Stimulated activated CD8-positive, alpha-beta memory T cell treated with anti-CD3 and anti-CD28 coated beads, Interleukin-2, amount 100 ng/mL, for 48 hours (primary cell): ENCODE results near the gene BPIFB6.

Source experiments
- DNase-seq, 2 donors: peaks; one replicate each; pipeline ENCODE4 v3.0.0-alpha.2; 2020; ENCODE audit warnings: low read depth in 2 of 2

BPIFB6 gene

DNA sequence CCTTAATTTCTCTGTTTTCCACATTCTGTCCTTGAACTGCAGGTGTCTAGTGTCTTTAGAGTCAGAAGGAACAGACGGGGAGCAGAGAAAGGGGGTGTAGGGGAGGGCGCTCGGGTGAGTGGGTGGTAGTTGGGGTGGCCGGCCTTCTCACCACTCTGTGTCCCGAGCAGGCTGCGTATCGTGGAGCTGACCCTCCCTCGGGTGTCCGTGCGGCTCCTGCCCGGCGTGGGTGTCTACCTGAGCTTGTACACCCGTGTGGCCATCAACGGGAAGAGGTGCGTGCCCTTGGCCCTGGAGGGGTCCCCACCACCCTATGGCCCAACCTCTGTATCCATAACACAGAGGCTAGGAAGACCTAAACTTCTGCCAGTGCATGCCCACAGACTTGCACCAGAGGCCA is 53.3 kb downstream of the BPIFB6 start:
- DNase-seq = no peak

DNA sequence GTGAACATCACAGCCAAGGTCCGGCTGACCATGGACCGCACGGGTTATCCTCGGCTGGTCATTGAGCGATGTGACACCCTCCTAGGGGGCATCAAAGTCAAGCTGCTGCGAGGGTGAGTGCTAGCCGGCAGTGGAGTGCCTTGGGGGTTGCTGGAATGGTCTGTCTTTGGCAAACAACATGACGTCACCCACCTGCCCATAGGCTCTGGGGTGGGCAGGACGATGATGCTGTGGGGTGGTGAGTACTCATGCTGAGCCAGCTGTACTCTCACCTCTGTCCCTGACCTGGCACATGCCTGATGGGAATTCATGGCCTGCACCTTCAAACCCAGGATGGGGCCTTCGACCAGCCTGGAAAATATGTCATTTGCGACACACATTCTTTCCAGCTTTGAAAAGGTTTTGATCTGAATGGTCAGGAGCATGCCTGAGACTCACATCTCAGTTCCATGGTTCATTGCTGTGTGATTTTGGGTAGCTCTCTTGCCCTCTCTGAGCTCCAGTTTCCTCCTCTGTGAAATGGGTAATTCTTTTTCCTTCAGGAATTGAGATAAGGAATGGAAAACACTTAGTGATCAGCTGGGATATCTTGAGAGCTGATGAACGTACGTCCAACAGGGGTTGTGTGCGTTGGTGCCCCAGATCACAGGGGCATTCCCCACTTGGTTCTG is 54.7 kb downstream of the BPIFB6 start:
- no peak for DNase-seq

DNA sequence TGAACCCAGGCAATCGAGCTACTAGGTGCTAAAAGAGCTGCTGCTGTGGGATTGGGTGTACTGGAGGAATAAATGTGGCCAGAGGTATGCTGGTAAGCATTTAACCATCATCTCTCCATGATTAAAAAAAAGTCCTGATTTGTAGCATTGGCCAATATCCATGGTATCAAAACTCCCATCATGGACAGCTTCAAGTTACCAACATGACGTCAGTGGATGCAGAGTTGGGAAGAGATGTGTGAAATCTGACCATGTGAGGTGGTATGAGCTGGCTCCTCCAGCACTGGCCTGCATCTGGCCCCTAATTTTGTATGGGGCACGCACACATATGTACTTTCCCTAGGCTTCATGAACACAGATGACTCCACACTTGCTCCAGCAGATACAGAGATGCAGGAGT is 59.7 kb downstream of the BPIFB6 start:
- DNase-seq = no peak

DNA sequence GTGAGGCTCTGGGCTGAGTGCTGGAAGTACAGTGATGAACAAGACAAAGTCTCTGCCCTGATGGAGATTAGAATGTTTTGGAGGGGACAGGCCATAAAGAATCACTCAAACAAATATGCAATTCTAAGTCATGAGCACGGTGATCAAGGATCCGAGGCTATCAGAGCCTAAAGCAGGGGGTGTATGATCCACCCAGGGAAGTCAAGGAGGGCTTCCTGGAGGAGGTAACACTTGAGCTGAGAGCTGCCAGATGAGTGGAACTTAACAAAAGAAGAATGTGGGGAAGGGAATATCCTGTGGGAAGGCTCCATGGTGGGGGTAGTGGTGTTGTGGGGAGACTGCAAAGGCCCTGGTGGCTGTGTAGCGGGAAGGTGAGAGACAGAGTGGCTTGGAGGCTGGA is 60.2 kb downstream of the BPIFB6 start:
- no peak for DNase-seq

DNA sequence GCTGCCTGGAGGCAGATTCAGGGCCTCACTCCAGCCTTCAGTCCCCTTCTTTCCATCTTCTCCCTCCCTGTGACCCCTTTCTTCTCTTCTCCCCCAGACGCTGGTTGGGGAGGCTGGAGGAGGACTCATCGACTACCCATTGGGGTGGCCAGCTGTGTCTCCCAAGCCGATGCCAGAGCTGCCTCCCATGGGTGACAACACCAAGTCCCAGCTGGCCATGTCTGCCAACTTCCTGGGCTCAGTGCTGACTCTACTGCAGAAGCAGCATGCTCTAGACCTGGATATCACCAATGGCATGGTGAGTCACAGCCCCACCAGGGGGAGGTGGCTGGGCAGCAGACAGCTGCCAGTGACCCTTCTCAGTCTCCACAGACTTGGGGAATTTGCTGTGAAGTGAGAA is 60.9 kb downstream of the BPIFB6 start:
- no peak for DNase-seq

DNA sequence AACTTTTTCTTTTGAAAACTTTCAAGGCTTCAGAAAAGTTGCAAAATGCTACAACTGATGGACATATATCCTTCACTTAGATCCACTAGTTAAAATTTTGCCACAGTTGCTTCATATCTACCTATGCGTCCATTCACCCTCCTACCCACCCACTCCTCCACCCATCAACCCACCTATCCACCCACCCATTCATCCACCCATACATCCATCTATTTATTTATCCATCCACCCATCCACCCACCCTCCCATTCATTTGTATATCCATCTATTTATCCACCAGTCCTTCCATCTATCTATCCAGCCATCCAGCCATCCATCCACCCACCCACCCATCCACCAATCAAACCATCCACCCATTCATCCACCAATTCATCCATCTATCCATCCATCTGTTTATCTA is 61.6 kb downstream of the BPIFB6 start:
- no peak for DNase-seq

DNA sequence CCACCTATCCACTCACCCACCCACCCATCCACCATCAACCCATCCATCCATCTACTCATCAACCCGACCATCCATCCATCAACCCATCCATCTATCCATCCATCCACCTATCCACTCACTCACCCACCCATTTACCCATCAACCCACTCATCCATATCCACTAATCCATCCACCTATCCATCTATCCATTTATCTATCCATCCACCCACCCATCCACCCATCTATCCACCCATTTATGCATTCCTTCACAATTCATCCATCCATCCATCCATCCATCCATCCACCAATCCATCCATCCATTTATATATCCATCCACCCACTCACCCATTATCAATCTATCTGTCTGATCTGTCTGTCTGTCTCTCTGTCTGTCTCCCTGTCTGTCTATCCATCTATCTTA is 62.1 kb downstream of the BPIFB6 start:
- no peak for DNase-seq
